Dermis microvascular lymphatic vessel endothelial cell (primary cell): ENCODE data around the gene MYO1H. TPM values are rescaled to one million over a fixed set of nuclear protein-coding genes. Genes with fewer than 3 reads are reported as not detected.
"Not testable (repeated sequence)": the region's sequence is repeated elsewhere in the genome, so short reads cannot be mapped to it uniquely, and the experiment has no call there.

ENCODE experiments used
- DNase-seq, 2 donors: peaks; one replicate each; pipeline versions ENCODE4 v3.0.0 to v3.0.0-alpha.2; 2010; ENCODE audit warnings: low read depth in 2 of 2
- total RNA-seq: library from RNA; depleted of rRNA; stranded (reverse); fragments of >200 nt; gene quantifications from 2 replicates; pipeline ENCODE4 v1.2.1, GENCODE V29; 2014

MYO1H gene
- total RNA-seq, 1 donor from 2014 or later: not detected

- no peak for DNase-seq
Observed at GRCh38 chr12:109466821-109467220, 119.1 kb downstream of the MYO1H start.

GRCh38 chr12:109467978-109468676, 120.4 kb downstream of the MYO1H start:
- peak in 1 of 2 donors; percentile 32 for DNase-seq

- peak in 1 of 2 donors; percentile 13 for DNase-seq
Observed at GRCh38 chr12:109469517-109469916, 121.8 kb downstream of the MYO1H start.

- no peak for DNase-seq
Observed at GRCh38 chr12:109473006-109473405, 125.3 kb downstream of the MYO1H start.

- not testable (repeated sequence) for DNase-seq
Observed at GRCh38 chr12:109473526-109474270, 126.0 kb downstream of the MYO1H start.

GRCh38 chr12:109475121-109475520, 127.4 kb downstream of the MYO1H start:
- DNase-seq: no peak

- no peak for DNase-seq
Observed at GRCh38 chr12:109475993-109476806, 128.5 kb downstream of the MYO1H start.

GRCh38 chr12:109476807-109477184, 129.1 kb downstream of the MYO1H start:
- DNase-seq: no peak

GRCh38 chr12:109477185-109477962, 129.7 kb downstream of the MYO1H start, which contains the start of the genes KCTD10 and UBE3B:
TSS of gene KCTD10 (minus strand) at chr12:109477300. CDS start at chr12:109477262, 38 bp downstream.
TSS of gene UBE3B (plus strand) at chr12:109477634. CDS start at chr12:109483552, 5,918 bp downstream.
- DNase-seq: peak; percentile 79 to 92

- DNase-seq: no peak
Observed at GRCh38 chr12:109477963-109478315, 130.2 kb downstream of the MYO1H start.

GRCh38 chr12:109479761-109480160, 132.1 kb downstream of the MYO1H start:
- no peak for DNase-seq

- no peak for DNase-seq
Observed at GRCh38 chr12:109480356-109480755, 132.7 kb downstream of the MYO1H start.

- DNase-seq: no peak
Observed at GRCh38 chr12:109481863-109482262, 134.2 kb downstream of the MYO1H start.

- no peak for DNase-seq
Observed at GRCh38 chr12:109482491-109482890, 134.8 kb downstream of the MYO1H start.

GRCh38 chr12:109482894-109483293, 135.2 kb downstream of the MYO1H start:
- no peak for DNase-seq

- no peak for DNase-seq
Observed at GRCh38 chr12:109483346-109483745, 135.6 kb downstream of the MYO1H start.

GRCh38 chr12:109485201-109485600, 137.5 kb downstream of the MYO1H start:
- no peak for DNase-seq

GRCh38 chr12:109487181-109488050, 139.7 kb downstream of the MYO1H start:
- DNase-seq: no peak

GRCh38 chr12:109488051-109488665, 140.5 kb downstream of the MYO1H start:
- DNase-seq: no peak
